Activated naive CD8-positive, alpha-beta T cell treated with anti-CD3 and anti-CD28 coated beads for 36 hours (primary cell): ENCODE results near the gene AUH. TPM values are rescaled to one million over a fixed set of nuclear protein-coding genes. Genes with fewer than 3 reads are reported as not detected.

Source experiments
- DNase-seq: peaks from one replicate; pipeline ENCODE4 v3.0.0; 2021
- H3K27ac Mint-ChIP-seq: one replicate; pipeline ENCODE4 v1.8.0; 2022; ENCODE audit warnings: mild to moderate bottlenecking, moderate library complexity, mixed read lengths
- H3K27me3 Mint-ChIP-seq: one replicate; pipeline ENCODE4 v1.8.0; 2022; ENCODE audit warnings: mild to moderate bottlenecking, mixed read lengths
- H3K36me3 Mint-ChIP-seq: one replicate; pipeline ENCODE4 v1.8.0; 2021; ENCODE audit warnings: mild to moderate bottlenecking, mixed read lengths
- H3K4me1 Mint-ChIP-seq: one replicate; pipeline ENCODE4 v1.8.0; 2021; ENCODE audit warnings: mixed read lengths
- H3K4me3 Mint-ChIP-seq: one replicate; pipeline ENCODE4 v1.8.0; 2022; ENCODE audit warnings: mild to moderate bottlenecking, moderate library complexity, mixed read lengths
- H3K9me3 Mint-ChIP-seq: one replicate; pipeline ENCODE4 v1.8.0; 2022; ENCODE audit warnings: mixed read lengths
- total RNA-seq, 2 experiments: library from RNA; stranded (reverse); gene quantifications; one replicate each; pipeline ENCODE4 v1.2.3, GENCODE V29; 2021

AUH gene
- total RNA-seq, 2 experiments from 2014 or later: 12.4 to 13.2 TPM

DNA sequence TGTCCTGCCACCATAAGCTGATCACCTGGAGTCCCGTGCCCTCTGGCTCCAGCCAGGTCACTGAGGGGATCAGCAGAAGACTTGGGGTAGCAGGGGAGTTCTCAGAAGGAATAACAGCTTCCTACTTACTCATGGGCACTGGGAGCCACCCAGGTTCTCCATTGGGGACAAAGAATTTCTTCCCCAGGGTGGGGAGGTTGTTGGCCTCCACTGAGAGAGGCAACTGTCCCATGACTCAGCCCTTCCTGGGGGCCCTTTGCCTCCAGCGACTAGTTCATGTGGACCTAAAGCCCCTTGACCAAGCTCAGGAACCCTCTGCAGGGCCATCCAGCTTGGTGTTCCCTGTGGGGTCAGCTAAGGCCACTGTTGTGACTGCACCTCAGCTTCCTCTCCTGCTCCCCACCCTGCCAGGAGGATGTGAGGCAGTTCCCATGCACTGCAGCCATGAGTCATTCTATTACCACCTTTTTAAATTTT lies 175.0 kb downstream of the AUH start:
- Mint-ChIP-seq H3K27ac (no peak overlapping the region), H3K4me1 (peaks cover 21% of the 10 kb centered on the region), H3K4me3 (no peak overlapping the region), H3K27me3 (peaks cover 5% of the 10 kb centered on the region), H3K9me3 (peaks cover 16% of the 10 kb centered on the region), H3K36me3 (peaks cover 14% of the 10 kb centered on the region)
- no peak for DNase-seq

- no peak for DNase-seq
- Mint-ChIP-seq H3K4me3 (no peak overlapping the region), H3K27me3 (peaks cover 5% of the 10 kb centered on the region), H3K36me3 (peaks cover 14% of the 10 kb centered on the region), H3K4me1 (peaks cover 13% of the 10 kb centered on the region), H3K9me3 (peaks cover 16% of the 10 kb centered on the region), H3K27ac (no peak overlapping the region)
Measured at GRCh38 chr9:91185193-91185886, 176.4 kb downstream of the AUH start.

DNA sequence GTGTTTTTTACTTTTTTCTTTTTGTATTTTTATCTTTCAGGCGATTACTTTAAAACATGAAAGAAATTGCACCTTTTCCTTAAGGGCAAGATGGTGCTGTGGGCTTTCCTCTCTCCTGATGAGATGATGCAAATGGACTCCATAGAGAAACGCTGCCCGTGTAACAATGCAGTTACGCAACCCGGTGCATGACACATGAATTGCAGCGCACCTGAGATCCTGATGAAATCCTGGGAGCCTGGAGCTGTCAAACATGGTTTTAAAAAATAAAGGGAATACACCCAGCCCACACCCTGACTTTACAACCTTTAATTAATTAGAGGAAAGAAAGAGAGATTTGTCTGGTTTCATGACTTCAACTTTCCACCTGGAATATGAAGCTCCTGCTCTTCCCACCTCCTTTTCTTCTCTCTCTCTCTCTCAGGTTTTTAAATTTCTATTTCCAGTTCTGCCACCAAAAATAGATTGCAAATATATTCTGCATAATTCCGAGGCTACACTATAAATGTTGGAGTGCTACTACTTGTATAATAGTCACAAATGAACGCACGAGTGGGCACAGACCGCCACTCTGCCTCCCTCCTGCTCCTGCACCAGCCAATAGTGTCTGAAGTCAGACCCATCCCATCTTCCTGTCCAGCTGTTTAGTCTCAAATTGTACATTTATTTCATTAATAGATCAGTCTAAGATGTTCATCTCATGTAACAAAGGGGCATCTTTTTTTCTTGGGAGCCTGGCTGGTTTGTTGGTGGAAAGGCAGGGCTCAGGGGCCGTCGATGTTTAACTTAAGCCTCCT lies 179.1 kb downstream of the AUH start:
- no peaks in the 10 kb centered on the region for H3K36me3 Mint-ChIP-seq
- DNase-seq: no peak
- H3K9me3 Mint-ChIP-seq: no peaks in the 10 kb centered on the region
- no peak overlapping the region for H3K27ac Mint-ChIP-seq
- peaks cover 19% of the 10 kb centered on the region for H3K4me1 Mint-ChIP-seq
- H3K4me3 Mint-ChIP-seq: no peak overlapping the region
- no peaks in the 10 kb centered on the region for H3K27me3 Mint-ChIP-seq

DNA sequence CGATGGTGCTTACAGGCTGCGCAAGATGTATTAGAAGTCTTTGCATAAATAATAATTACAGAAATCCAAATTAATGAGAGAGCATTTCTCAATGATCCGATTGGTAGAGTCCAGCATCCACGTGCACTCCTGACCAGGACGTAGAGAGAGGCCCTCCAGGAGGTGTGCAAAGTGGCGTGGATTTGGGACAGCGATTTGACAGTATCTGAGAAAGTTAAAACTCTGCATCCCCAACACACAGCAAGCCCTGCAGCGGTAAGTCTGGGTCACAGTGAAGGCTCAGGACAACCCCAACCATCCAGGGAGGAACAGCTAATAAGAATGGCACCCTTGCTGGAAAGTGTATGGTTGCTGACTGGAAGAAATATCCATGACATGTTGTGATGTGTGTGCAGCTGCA lies 180.2 kb downstream of the AUH start:
- Mint-ChIP-seq H3K36me3 (peaks cover 5% of the 10 kb centered on the region), H3K4me1 (peaks cover 21% of the 10 kb centered on the region), H3K27me3 (no peaks in the 10 kb centered on the region), H3K9me3 (no peaks in the 10 kb centered on the region), H3K4me3 (no peak overlapping the region), H3K27ac (no peak overlapping the region)
- DNase-seq: no peak

GRCh38 chr9:91180930-91181268 lies 180.8 kb downstream of the AUH start:
- Mint-ChIP-seq H3K4me3 (no peak overlapping the region), H3K27me3 (no peaks in the 10 kb centered on the region), H3K36me3 (peaks cover 7% of the 10 kb centered on the region), H3K27ac (no peak overlapping the region), H3K9me3 (no peaks in the 10 kb centered on the region), H3K4me1 (peaks cover 23% of the 10 kb centered on the region)
- no peak for DNase-seq

GRCh38 chr9:91180240-91180929 lies 181.3 kb downstream of the AUH start:
- no peak for DNase-seq
- H3K27ac Mint-ChIP-seq: no peak overlapping the region
- H3K4me1 Mint-ChIP-seq: peaks cover 24% of the 10 kb centered on the region

DNA sequence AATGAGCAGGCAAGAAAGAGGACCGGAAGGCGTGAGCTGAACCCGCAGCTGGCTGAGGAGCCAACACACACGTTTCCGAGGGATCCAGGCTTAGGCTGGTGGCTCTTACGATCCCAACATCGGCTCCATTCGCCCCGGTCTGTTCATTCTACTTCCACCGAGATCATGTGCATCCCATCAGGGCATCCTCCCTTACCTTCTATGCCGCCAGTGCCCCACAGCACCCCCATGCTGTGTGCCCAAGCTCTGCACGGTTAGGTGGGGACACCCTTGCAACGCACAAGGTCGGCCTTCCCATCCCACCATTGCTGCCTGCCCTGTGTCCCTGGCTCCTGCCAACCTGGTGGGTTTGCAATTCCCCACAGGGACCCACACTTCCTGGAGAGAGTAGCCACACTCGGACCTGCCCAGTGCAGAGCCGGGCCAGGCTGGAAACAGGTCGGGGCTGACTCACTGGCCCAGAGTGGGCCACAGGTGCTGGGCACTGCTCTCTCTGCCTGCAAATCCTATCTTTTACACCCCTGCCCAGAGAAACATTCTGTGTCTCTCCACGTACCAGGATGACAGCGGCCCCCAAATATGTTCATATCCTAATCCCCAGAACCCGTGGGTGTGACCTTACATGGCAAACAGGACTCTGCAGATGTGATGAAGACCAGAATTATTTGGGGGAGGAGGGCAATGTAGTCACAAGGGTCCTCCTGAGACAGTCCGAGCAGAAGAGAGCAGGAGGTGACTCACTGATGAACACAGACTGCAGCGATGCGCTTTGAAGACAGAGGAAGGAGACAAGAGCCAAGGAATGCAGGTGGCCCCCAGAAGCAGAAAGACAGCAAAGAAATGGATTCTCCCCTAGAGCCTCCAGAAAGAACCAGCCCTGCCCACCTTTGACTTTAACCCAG lies 182.2 kb downstream of the AUH start:
- no peak for DNase-seq
- H3K4me1 Mint-ChIP-seq: peaks cover 28% of the 10 kb centered on the region
- H3K36me3 Mint-ChIP-seq: peaks cover 14% of the 10 kb centered on the region
- peaks cover 3% of the 10 kb centered on the region for H3K9me3 Mint-ChIP-seq
- no peak overlapping the region for H3K27ac Mint-ChIP-seq
- no peaks in the 10 kb centered on the region for H3K27me3 Mint-ChIP-seq
- no peak overlapping the region for H3K4me3 Mint-ChIP-seq

More at GRCh38 chr9:91180240-91180929, 181.3 kb downstream of the AUH start:
- Mint-ChIP-seq H3K27me3 (no peaks in the 10 kb centered on the region), H3K9me3 (no peaks in the 10 kb centered on the region), H3K4me3 (no peak overlapping the region), H3K36me3 (peaks cover 12% of the 10 kb centered on the region)

- Mint-ChIP-seq H3K4me3 (no peak overlapping the region), H3K4me1 (peaks cover 35% of the 10 kb centered on the region), H3K36me3 (peaks cover 14% of the 10 kb centered on the region), H3K27me3 (no peaks in the 10 kb centered on the region), H3K9me3 (peaks cover 3% of the 10 kb centered on the region), H3K27ac (peak overlapping the region; percentile 82)
- DNase-seq: no peak
Measured at GRCh38 chr9:91178281-91179236, 183.2 kb downstream of the AUH start.

GRCh38 chr9:91177661-91178280 lies 183.9 kb downstream of the AUH start:
- Mint-ChIP-seq H3K36me3 (peaks cover 14% of the 10 kb centered on the region), H3K4me1 (peaks cover 34% of the 10 kb centered on the region), H3K27ac (peak overlapping the region; percentile 82), H3K4me3 (peak overlapping the region; percentile 30), H3K27me3 (no peaks in the 10 kb centered on the region), H3K9me3 (peaks cover 3% of the 10 kb centered on the region)
- peak; percentile 47 for DNase-seq

GRCh38 chr9:91177081-91177480 lies 184.6 kb downstream of the AUH start:
- H3K36me3 Mint-ChIP-seq: peaks cover 17% of the 10 kb centered on the region
- H3K9me3 Mint-ChIP-seq: peaks cover 8% of the 10 kb centered on the region
- H3K27ac Mint-ChIP-seq: peak overlapping the region; percentile 82
- no peak overlapping the region for H3K4me3 Mint-ChIP-seq
- no peak for DNase-seq
- H3K4me1 Mint-ChIP-seq: peaks cover 33% of the 10 kb centered on the region
- no peaks in the 10 kb centered on the region for H3K27me3 Mint-ChIP-seq

DNA sequence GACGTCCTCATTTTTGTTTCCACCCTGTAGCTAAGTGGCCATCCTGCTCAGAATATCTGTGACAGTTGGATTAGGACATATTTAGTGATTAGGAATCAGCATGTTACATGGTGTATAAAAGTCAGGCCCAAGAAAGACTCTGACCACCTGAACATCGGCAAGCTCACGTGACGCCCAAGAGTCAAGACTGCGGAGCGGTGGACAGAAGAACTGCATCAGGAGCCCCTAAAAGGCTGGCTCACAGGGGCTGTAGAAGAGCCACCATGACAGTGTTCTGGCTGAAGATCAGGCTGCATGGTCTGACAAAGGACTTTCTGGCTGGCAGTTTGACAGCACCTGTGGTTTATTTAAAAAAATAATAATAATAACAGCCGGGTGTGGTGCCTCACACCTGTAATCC lies 185.3 kb downstream of the AUH start:
- no peak overlapping the region for H3K4me3 Mint-ChIP-seq
- H3K4me1 Mint-ChIP-seq: peaks cover 33% of the 10 kb centered on the region
- no peaks in the 10 kb centered on the region for H3K27me3 Mint-ChIP-seq
- no peak for DNase-seq
- H3K36me3 Mint-ChIP-seq: peaks cover 24% of the 10 kb centered on the region
- no peak overlapping the region for H3K27ac Mint-ChIP-seq
- H3K9me3 Mint-ChIP-seq: peaks cover 14% of the 10 kb centered on the region

GRCh38 chr9:91174772-91175171 lies 186.9 kb downstream of the AUH start:
- Mint-ChIP-seq H3K4me3 (peak overlapping the region; percentile 40), H3K36me3 (peaks cover 35% of the 10 kb centered on the region)
- no peak for DNase-seq

DNA sequence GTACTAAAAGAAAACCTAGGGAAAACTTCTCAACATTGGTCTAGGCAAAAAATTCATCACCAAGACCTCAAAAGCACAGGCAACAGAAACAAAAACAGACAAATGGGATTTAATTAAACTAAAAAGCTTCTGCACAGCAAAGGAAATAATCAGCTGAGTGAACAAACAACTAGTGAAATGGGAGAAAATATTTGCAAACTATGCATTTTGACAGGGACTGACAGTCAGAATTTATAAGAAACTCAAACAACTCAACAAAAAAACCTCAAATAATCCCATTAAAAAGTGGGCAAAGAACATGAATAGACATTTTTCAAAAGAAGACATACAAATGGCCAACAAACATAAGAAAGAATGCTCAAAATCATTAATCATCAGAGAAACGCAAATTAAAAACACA lies 189.4 kb downstream of the AUH start:
- peaks cover 24% of the 10 kb centered on the region for H3K9me3 Mint-ChIP-seq
- H3K36me3 Mint-ChIP-seq: peaks cover 33% of the 10 kb centered on the region
- no peak overlapping the region for H3K4me3 Mint-ChIP-seq
- peaks cover 24% of the 10 kb centered on the region for H3K4me1 Mint-ChIP-seq
- no peaks in the 10 kb centered on the region for H3K27me3 Mint-ChIP-seq
- DNase-seq: no peak
- no peak overlapping the region for H3K27ac Mint-ChIP-seq

More at GRCh38 chr9:91174772-91175171, 186.9 kb downstream of the AUH start:
- Mint-ChIP-seq H3K27me3 (no peaks in the 10 kb centered on the region), H3K9me3 (peaks cover 24% of the 10 kb centered on the region), H3K27ac (no peak overlapping the region), H3K4me1 (peaks cover 33% of the 10 kb centered on the region)
